ENCODE results near the gene SEC23B.

GRCh38 chr20:18545566-18545965 lies 37.8 kb downstream of the SEC23B start:
- TF ChIP-seq POLR2A (IDR thresholded peaks at IDR 0.05; ENCODE audit: low read length) (no peak), NFE2L2 (conservative IDR thresholded peaks at IDR 0.05; ENCODE audit: low read length) (no peak), EP300 (IDR thresholded peaks at IDR 0.05) (no peak), HOXB13 (CRISPR knock-in tag; IDR thresholded peaks at IDR 0.05; ENCODE audit: low read depth) (no peak), CTCF (IDR thresholded peaks at IDR 0.05) (no peak), MAZ (IDR thresholded peaks at IDR 0.05; ENCODE audit: borderline replicate concordance, low read depth, low read length) (no peak), TFCP2L1 (CRISPR knock-in tag; IDR thresholded peaks at IDR 0.05) (no peak), BHLHE40 (IDR thresholded peaks at IDR 0.05; ENCODE audit: low read depth, low read length) (no peak), EHMT2 (IDR thresholded peaks at IDR 0.05; ENCODE audit: low read depth) (no peak), ELK1 (IDR thresholded peaks at IDR 0.05; ENCODE audit: low read depth, low read length) (no peak), ESRRA (IDR thresholded peaks at IDR 0.05; ENCODE audit: borderline replicate concordance, low read length) (no peak), SMC3 (IDR thresholded peaks at IDR 0.05) (no peak)
- TF ChIP-seq, protein P1, sequence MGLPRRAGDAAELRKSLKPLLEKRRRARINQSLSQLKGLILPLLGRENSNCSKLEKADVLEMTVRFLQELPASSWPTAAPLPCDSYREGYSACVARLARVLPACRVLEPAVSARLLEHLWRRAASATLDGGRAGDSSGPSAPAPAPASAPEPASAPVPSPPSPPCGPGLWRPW (IDR thresholded peaks at IDR 0.05): no peak
- TF ChIP-seq, protein P2, sequence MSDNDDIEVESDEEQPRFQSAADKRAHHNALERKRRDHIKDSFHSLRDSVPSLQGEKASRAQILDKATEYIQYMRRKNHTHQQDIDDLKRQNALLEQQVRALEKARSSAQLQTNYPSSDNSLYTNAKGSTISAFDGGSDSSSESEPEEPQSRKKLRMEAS (IDR thresholded peaks at IDR 0.05): no peak
